SH-SY5Y (cell line): Measurements from ENCODE around the gene CLMN.

Experiments used
- GATA2 ChIP-seq: IDR thresholded peaks from 2 replicates; pipeline ENCODE4 v1.6.1; 2011; ENCODE audit warnings: mild to moderate bottlenecking, low read depth, low read length
- GATA3 ChIP-seq: IDR thresholded peaks from 2 replicates; pipeline ENCODE4 v1.6.1; 2011; ENCODE audit warnings: low read depth, mild to moderate bottlenecking, low read length, moderate library complexity

Gene CLMN

GRCh38 chr14:95352481-95352880 is 32.8 kb upstream of the CLMN start:
- TF ChIP-seq GATA2 (no peak), GATA3 (no peak)

- no peak for TF ChIP-seq GATA3
Measured at GRCh38 chr14:95349241-95349640, 29.5 kb upstream of the CLMN start.

GRCh38 chr14:95348395-95349080 is 28.8 kb upstream of the CLMN start:
- TF ChIP-seq GATA2 (no peak), GATA3 (no peak)

GRCh38 chr14:95346820-95347219 is 27.1 kb upstream of the CLMN start:
- no peak for TF ChIP-seq GATA2
- TF ChIP-seq GATA3 = no peak

- TF ChIP-seq GATA2 (no peak), GATA3 (no peak)
Measured at GRCh38 chr14:95346266-95346665, 26.6 kb upstream of the CLMN start.

- no peak for TF ChIP-seq GATA2
- TF ChIP-seq GATA3 = no peak
Measured at GRCh38 chr14:95345032-95345431, 25.3 kb upstream of the CLMN start.

- TF ChIP-seq GATA2 = no peak
- TF ChIP-seq GATA3 = no peak
Measured at GRCh38 chr14:95344536-95344935, 24.8 kb upstream of the CLMN start.

GRCh38 chr14:95341564-95341963 is 21.9 kb upstream of the CLMN start:
- no peak for TF ChIP-seq GATA2
- no peak for TF ChIP-seq GATA3

- TF ChIP-seq GATA2 = no peak
Measured at GRCh38 chr14:95341115-95341514, 21.4 kb upstream of the CLMN start.

- no peak for TF ChIP-seq GATA2
- TF ChIP-seq GATA3 = no peak
Measured at GRCh38 chr14:95340201-95340697, 20.5 kb upstream of the CLMN start.

GRCh38 chr14:95339301-95339865 is 19.7 kb upstream of the CLMN start:
- TF ChIP-seq GATA3 (no peak), GATA2 (no peak)

- TF ChIP-seq GATA2 (no peak), GATA3 (no peak)
Measured at GRCh38 chr14:95338436-95338835, 18.7 kb upstream of the CLMN start.

- no peak for TF ChIP-seq GATA3
- TF ChIP-seq GATA2 = no peak
Measured at GRCh38 chr14:95337041-95337595, 17.4 kb upstream of the CLMN start.

- TF ChIP-seq GATA2 = no peak
- TF ChIP-seq GATA3 = no peak
Measured at GRCh38 chr14:95336192-95336760, 16.6 kb upstream of the CLMN start.

- TF ChIP-seq GATA3 = no peak
- no peak for TF ChIP-seq GATA2
Measured at GRCh38 chr14:95335071-95335470, 15.4 kb upstream of the CLMN start.

GRCh38 chr14:95334044-95334443 is 14.3 kb upstream of the CLMN start:
- no peak for TF ChIP-seq GATA3
- no peak for TF ChIP-seq GATA2
